Hematopoietic multipotent progenitor cell treated with erythropoietin and hydrocortisone succinate and interleukin-3 and kit ligand, for 17 days (in vitro differentiated cells): Measurements from ENCODE around the gene PTHLH.

Experiments
- DNase-seq: peaks from one replicate; pipeline ENCODE4 v3.0.0-alpha.2; 2015; ENCODE audit warnings: low spot score

The PTHLH gene

DNA sequence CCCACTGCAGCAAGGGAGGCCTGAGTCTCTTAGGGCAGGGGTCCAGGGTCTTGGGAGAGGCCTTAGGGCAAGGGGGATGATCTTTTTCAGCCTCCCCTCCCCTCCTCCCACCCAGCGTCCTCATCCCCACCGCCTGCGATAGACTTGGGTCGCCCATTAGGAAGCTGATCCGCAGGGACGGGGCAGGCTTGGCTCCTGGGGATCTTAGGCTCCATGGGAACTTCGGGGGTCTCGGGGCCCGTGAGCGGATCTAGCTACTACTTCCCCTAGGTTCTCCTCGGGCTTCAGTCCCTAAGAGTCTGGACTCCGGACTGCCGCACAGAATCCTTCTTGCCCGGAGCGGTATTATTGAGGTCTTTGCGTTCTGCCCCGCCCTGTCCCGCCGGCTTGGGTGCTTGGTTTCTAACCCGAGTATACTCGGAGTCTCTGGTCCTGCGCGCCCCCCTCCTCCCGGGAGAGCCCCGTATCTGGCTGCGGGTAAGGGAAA is 2.2 kb upstream of the PTHLH start:
- no peak for DNase-seq

DNA sequence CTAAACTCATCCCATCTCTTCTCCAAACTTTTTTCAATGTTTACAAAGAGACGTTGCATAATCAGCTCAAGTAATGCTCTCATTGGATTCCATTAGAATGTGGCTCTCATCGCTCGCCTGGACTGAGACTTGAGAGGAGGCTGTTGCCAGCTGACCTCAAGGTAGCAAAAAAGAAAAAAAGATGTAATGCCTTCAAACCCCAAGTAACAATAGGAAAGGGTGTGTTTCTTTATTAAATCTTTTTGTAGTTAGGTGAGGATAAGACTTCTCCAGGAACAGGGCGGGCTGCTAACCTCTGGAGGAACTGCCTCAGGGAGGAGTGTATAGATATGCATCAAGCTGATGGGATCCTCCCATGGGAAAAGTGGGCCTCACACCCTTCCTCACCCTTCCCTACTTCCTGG is 956 bp upstream of the PTHLH start:
- no peak for DNase-seq

DNA sequence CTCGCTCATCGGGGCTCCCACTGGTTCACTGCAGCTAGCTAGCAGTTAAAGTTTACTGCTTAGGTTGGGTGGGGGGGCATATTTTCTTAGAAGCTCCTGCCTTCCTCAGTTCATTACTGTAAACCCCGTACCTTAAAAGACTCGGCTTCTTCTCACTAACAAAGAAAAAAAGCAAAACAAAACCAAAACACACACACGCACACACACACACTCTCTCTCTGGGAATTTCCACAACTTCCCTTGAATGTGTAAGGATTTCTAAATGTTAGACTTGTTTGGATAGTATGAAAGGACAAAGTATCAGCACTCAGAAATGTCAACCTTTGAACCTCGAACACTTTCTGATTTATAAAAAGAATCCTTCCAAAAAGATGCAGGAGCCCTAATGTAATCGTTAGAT is 927 bp downstream of the PTHLH start:
- no peak for DNase-seq

DNA sequence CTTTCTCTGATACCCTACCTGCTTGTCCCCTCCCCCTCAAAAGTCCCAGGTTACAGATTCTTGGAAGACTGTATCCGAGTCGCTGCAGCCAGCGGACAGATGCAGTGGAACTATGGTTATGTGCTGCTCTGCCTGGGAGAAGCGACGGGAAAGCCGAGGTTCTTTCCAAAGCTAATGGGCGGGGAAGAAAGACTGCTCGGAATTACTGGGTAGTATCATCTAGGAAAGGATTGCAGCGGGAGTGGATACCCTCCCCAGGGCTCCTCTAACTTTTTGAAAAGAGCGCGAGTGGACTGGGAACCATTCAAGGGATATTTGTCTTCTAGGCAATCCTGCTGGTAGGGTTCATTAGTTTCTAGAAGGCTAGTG is 1.4 kb downstream of the PTHLH start:
- no peak for DNase-seq

DNA sequence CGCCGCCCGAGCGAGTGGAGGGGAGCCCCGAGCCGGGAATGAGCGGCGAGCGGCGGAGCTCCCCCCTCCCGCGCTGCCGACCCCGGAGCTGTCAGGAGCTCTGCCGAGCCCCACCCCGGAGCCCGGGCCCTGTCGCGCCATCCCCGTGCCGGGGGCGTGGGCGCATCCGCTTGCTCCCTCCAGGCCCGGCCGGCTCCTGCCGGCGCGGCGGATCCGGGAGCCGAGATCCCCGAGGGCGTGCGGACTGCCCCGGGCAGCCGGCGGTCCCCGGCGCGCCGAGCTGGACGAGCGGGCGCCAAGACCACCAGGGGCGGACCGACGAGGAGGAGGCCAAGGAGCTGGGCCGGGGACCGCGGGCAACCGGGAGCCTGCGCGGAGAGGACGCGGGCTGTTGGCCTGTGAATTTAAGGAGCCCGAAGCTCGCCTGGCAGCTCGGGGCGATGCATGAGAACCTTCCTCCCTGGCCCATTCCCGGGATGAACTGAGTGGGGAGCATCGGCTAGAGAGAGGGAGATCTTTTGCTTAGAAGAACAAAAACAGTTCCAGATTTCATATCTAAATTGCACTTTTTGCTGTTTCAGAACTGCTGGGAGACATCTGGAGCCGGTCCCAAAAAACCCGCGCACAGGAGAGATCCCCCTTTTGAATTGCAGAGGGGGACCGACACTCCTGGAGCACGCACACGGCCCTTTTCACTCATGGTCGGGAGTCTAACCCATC is 2.0 kb downstream of the PTHLH start:
- no peak for DNase-seq

DNA sequence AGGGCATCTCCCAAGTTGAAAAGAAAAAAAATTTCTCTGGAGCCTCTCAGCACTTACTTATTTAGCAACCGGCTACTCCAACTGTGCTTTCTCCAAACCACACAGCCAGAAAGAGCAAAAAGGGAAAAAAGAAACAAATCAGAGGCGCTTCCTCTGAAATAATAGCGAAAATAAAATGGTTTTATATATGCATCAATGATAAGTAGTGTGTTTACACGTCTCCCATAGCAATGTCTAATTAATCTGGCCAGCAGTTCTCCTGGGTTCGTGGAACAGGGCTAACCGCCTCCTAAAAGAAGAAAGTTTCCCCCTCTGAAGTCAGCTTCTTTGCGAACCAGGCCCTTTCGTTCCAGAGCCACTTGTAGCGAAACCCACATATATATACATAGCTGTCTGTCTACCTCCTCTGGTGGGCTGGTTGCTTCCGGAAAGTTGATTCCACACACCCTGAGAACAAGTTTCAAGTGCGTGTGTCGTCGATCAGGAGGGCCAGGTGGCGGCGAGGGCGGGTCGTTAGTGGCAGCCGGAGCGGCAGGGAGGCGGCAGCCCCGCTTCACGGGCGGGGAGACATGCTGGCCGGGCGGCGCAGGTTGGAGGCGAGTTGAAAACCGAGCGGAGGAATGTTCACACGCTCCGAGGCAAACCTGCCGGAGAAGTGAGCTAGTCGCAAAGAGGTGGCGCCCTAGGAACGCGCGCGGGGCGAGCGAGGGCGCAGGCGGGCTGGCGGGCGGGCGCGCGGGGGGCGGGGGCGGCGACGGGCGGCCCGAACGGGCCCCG is 2.7 kb downstream of the PTHLH start:
- DNase-seq: no peak

DNA sequence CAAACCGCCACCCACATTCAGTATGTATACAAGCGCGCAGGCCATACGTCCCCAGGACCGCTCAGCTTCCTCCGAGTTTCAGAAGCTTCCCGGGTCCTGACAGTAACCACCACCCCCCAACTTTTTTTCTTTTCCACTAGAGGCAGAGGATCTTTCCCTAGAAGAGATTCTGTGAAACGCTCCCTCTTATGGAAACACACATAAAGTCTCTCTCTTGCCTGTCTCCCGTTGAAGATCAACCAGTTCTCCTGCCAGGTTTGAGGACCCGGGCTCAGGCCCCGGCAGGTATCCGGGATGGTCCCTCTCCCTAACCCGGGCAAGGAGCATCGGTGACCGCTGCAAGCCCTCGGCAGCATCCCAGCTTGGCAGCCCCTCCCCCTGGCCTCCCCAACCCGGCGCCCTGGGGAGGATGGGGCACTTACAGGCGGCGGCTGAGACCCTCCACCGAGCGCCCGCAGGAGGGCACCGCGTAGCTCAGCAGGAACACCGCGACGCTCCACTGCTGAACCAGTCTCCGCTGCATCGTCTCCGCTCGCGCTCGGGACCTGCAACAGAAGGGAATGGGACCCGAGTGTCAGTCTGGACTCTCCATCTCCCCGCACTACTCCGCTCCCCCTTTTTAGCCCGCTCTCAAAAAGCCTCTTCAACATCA is 3.4 kb downstream of the PTHLH start:
- DNase-seq: no peak

DNA sequence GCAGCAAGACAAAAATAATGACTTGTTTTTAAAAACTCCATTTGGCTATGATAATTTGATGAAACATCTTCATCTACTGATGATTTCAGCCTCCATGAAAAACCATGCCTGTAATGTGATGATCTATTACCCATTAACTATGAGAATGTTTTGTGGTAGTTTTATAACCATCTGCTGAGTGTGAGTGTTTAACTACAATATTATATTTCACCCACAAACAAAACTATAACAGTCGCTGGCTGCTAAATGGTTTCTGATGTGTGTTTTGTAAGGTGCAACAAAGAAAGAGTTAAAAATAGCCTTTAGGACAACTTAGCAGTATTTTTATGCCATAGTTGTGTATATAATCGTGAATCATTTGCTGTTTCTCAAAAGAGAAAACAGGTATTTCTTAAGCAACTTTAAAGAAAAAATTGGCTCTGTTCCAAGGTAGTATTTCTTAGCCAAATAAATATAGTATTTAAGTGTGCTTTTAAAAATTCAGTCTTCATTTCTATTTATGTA is 4.9 kb downstream of the PTHLH start:
- DNase-seq: no peak

DNA sequence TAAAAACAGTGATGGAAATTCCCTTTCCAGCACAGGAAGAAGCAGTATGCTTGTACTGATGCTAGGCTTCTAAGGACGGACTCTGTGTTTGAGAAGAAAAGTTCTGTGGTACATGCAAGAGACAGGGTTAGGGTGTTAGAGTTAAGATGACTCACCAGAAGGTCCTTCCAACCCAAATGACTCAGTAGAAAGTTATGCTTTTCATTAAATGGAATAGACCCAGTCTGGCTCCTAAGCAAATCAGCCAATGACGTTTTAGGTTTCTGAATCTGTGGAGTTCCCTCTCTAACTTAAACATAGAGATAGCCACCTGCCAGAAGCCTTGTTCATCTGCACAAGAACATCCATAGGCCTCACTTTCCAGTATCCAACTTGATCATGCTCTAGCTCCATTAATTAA is 5.7 kb downstream of the PTHLH start:
- DNase-seq: no peak

DNA sequence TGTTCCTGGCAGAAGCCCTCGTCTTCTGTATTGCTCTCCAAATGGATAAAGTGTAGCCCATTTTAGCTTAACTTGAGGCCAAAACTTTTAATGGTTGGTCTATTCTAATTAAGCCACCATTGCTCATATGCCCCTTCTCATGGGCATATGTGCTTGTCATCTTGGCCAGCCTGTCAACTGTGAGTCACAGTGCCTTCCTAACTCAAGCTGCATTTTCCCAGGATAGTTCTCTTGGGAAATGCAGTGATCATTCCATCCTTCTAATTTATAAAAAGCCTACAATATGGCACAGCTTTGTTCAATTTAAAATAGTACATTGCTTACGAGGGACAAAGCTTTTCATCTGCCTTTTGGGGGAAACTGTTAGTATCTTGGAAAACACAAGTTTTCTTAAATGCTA is 6.6 kb downstream of the PTHLH start:
- no peak for DNase-seq

DNA sequence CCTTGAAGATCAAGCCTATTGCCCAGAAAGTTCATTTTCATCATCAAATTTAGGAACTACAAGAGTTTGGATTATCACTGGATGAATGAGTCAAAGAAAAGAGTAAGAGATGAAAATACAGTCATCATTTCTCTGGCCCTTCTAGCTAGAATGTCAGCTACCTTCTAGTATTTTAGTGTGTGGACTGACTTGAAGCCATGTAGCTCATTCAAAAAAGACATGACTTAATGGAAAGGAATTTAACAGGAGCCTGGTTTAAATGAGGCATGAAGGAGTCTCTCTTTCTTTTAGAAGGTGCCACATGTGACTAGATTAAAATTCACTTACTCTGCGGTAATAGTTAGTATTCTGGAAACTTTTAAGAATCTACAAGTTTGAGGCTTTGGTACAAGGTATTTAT is 7.1 kb downstream of the PTHLH start:
- no peak for DNase-seq

DNA sequence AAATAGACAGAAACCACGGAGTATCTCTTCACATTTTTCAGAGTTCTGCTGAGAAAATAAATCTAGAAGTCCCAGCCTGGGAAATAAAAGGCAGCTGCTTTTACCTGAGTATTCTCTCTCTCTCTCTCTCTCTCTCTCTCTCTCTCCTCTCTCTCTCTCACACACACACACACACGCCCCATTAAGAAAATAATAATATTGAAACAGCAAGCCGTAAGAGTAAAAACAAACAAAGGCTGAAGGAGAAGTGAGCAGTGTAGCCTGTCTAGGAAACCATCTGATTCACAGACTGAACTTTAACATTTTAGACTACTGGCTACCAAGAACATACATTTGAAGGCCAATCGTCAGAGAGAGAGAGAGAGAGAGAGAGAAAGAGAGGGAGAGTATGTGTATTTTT is 8.4 kb downstream of the PTHLH start:
- no peak for DNase-seq

DNA sequence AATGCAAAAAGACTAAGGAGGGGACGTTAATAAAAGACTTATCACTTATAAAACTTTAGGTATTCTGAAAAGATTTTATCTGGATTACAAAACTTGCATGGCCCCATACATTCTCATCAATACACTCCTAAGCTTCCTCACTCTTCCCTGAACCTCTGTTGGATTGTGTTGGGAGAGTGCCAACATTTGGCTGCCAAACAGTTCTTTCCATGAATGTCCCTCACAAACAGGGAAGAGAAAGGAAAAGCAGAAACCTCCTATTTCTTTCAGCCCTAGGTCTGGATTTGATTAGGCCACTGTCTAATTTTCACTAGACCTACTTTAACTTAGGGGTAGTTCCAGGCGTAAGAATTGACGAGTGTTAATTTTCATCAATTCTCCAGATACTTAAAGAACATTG is 11.7 kb downstream of the PTHLH start:
- DNase-seq: no peak

DNA sequence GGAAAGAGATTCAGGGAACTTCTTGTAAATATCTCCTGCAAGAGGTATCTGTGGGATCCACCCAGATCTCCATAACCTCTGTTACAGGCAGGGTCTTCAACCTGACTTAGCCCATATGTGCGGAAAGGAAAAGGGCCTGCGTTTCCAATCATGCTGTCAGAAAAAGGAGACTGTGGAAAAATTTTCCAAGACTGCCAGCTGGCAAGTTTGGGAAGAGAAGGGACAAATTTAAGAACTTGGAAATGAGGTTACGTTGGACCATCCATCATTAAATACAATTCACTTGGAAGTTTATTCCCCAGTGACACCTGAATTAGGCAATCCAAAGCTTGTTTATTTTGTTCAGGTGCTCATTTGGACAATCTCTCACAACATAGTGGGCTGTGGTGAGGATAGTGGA is 13.9 kb downstream of the PTHLH start:
- DNase-seq: no peak

DNA sequence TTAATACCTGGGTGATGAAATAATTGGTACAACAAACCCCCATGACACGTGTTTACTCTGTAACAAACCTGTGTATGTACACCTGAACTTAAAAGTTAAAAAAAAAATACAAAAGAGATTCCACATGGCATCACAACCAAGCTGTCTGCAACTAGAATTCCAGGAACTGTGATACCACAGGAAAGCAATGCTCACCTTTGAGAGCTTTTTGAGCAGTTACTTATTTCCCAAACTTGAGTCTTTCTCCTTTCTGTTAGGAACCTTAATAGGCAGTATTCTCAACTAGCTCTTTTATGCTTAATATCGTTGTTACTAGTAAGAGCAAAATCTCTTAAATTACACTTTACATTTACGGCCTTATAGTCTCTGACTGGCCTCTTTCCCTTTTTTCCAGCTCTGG is 15.2 kb downstream of the PTHLH start:
- DNase-seq: no peak

DNA sequence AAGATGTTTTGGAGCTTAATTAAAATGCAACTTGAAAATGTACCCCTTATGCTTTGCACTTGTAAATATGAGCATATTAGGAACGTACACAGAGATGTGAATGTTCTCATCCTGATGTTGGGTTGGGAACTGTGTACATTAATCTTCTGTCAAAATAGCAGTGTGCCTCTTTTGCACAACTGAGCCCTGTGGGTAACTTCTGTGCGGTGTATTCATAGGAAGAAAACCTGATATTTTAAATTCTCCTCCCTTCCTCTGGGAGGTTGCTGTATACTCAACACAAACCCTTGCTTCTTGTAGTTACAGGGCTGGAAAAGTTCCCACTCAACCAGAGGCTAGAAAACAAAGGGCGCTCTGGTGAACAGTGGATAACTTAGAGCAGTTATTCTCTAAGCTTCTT is 18.7 kb downstream of the PTHLH start:
- DNase-seq: no peak

DNA sequence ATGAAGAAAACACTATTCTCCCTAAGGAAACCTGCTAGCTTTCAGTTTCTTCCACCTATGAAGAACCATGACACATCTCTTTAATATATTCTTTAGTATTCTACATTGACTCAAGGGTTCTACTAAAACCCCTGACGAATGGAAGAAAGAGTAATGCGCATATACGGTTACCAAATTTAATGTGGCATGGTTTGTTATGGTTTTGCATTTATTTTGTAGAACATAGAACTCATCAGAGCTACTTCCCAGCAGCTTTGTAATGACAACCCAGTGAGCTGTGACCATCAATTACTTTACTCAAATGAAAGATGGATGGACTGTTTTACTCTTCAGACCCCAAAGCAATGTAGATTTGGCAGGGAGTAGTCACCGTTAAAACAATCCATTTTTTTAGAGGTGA is 19.2 kb downstream of the PTHLH start:
- DNase-seq: no peak

DNA sequence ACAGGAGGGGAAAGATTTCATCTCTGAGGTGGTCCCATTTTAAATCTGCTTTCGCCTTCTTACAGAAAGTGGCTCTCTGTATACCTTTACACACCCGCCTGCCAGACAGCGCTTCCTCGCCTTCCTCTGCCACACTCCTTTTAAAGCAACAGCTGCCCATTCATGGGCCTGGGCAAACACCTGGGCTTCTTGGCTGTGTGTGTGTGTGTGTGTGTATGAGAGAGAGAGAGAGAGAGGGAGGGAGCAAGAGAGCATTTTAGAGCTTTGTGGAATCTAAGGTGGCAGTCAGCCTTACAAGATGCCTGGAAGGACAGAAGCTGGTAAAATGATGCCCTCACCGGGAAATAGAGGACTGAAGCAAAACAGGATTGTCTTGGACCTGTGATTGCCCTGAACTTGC is 20.0 kb downstream of the PTHLH start:
- DNase-seq: no peak

DNA sequence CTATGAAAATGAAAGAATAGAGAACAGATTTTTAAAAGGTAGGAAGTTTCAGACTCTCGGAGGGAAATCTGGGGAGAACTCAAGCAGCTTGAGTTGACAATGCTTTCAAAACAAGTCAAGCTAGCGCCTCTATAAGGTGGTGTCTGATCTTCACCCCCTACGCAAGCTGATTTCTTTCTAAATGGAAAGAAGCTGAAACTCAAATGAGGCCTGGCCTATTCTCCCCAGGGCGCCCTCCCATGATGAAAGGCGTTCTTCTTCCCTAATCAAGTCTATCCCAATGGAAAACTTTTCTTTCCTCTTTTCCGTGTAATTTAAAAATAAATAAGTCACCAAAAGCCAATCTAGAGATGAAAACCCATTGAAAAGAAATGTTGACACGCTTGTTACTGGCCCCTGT is 20.6 kb downstream of the PTHLH start:
- DNase-seq: no peak

DNA sequence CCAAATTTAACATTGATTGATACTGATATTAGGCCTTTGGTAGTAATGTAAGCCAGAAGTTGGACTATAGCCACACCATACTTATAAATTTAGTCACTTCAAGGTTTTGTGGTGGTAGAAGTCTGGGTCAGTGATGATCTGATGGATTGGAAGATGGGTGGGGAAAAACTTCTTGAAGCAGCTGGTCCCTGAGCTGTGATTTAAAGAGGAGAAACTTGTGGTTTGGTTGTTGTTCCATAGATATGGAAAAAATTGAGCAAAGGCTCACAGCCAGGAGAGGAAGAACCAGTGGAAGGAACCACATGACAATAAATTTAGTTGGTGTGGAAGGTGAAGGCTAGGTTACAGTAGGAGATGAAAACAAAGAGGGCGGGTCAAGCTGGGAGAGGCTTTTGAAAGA is 26.1 kb downstream of the PTHLH start:
- DNase-seq: no peak

DNA sequence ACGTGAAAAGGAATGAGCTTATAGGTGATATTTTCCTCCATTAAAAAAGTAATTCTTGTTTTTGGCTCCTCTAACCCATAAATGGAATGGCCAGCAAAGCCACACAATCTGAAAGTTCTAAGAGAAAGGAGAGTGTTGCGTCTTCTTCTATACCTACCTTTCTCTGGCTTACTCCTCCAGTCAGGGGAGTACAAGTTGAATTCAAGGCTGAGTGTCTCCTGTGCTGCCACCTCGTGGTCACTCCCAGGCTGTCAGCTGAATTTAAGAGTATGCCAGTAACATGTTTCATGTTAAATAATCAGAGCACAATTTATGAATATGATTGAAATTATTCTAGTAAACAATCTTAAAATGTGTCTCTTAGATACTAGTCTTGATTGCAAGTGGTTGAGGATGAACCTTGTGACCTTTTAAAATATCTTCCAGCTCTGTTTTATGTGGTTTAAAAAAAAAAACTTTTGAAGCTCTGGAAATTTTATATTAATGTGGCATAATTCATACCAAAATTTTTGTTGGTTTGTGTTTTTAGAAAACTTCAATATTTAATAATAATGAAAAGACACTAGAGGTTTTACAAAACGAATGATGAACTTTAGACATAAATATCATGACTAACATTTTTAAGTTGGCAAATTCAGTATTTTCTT is 31.7 kb downstream of the PTHLH start:
- DNase-seq: peak; percentile 36

DNA sequence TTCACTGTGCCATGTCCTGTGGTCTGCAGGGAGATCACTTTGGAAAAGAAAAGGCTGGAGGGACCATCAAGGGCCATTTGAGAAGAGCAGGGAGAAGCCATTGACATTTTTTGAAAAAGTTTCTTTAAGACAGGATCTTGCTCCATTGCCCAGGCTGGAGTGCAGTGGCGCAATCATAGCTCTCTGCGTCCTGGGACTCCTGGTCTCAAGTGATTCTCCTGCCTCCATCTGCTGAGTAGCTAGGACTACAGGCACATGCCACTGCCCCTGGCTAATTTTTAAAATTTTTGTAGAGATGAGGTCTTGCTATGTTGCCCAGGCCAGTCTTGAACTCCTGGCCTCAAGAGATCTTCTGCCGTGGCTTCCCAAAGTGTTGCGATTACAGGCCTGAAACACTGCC is 32.3 kb downstream of the PTHLH start:
- no peak for DNase-seq

DNA sequence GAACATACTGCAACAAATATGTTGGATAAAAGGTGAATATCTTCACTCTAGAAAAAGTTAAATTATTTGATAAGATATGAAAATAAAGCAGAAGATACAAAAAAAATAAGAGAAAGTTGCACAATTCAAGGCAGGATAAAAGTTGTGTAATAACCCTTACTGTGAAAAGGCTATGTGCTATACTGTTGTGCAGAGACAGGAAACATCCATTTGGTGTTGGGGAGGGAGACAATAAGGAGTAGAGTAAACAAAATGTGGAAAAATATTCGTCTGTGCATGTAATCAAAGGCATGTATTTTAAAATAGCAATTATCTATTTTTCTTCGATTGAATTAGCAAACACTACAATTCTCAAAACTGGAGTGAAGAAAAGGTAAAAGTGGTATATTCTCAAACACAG is 34.8 kb downstream of the PTHLH start:
- no peak for DNase-seq
